NCI-H82 treated with DMSO at 0.1 percent for 48 hours (cell line): ENCODE data around the gene C21orf91.

Source experiments
- DNase-seq: peaks from one replicate; lab custom pipeline; 2025; ENCODE audit not compliant: unreplicated experiment; lab: John Stamatoyannopoulos, UW

Gene C21orf91

GRCh38 chr21:17819114-17819876, at the start of gene C21orf91:
C21orf91 (minus strand) TSS chr21:17819356; CDS start chr21:17818318, 1,038 bp downstream.
- DNase-seq, result peak; percentile 83

DNA sequence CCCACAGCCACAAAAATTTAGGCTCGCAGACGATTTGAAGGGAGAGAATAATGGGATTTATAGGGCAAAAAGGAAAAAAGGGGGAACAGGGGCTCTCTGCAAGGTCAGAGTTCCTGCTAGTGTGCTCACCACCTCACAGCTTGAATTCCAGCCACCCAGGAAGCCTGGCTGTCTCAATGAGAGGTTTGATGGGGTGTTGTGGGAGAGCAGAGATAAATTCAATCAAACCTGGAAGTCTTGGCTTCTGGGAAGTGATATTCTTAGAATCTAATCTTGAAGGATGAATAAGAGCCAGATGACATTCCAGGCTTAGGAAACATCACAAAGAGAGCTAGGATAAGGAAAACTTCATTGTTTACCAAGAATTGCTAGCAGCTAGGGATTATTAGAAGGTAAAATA, 47.4 kb upstream of the C21orf91 start:
- no peak for DNase-seq

GRCh38 chr21:17859661-17860060, 40.5 kb upstream of the C21orf91 start:
- no peak for DNase-seq

DNA sequence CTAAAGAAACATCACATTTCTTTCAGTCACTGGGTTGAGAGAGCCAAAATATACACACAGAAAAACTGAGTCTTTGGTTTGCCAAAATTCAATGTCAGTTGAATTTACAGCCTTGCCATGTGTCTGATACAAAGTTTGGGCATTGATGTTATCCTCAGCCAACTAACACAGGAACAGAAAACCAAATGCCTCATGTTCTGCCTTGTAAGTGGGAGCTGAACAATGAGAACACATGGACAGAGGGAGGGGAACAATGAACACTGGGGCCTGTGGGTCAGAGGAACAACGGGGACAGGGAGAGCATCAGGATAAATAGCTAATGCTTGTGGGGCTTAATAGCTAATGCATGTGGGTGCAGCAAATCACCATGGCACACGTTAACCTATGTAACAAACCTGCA, 39.6 kb upstream of the C21orf91 start:
- DNase-seq, result no peak

- DNase-seq, result no peak
Measured at GRCh38 chr21:17854745-17855144, 35.6 kb upstream of the C21orf91 start.

GRCh38 chr21:17853393-17854275, 34.5 kb upstream of the C21orf91 start:
- no peak for DNase-seq

DNA sequence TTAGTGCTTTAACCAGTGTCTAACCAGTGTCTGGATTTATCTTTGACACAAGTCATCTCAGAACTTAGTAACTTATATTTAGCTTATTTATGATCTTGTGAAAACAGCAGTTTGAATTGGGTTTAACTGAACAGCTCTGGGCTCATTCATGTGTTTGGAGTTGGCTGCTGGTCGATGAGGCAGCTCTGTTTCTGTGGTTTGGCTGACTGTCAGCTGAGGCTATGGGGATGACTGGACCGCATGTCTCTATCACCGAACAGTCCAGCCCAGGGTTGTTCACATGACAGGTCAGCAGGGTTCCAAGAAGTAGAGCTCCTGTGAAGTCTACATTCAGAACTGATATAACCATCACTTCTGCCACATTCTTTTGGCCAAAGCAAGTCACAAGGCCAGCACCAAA, 29.1 kb upstream of the C21orf91 start:
- no peak for DNase-seq

DNA sequence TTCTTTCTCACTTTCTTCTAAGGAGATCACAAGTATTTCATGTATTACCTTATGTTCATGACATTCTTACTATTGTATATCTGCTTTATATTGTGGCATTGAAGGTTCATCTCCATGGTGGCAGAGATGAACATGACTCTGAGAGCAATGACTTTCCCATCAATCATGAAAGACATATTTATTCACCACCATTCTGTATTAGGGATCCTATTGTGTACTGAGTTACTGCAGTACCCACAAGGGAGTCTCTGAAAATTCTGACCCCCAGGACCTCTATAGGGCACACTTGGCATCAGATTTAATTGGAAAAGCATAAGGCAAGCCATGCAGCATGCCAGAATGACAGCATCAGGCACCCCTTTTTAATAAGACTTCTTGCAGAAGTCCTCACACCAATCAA, 21.9 kb upstream of the C21orf91 start:
- no peak for DNase-seq

DNA sequence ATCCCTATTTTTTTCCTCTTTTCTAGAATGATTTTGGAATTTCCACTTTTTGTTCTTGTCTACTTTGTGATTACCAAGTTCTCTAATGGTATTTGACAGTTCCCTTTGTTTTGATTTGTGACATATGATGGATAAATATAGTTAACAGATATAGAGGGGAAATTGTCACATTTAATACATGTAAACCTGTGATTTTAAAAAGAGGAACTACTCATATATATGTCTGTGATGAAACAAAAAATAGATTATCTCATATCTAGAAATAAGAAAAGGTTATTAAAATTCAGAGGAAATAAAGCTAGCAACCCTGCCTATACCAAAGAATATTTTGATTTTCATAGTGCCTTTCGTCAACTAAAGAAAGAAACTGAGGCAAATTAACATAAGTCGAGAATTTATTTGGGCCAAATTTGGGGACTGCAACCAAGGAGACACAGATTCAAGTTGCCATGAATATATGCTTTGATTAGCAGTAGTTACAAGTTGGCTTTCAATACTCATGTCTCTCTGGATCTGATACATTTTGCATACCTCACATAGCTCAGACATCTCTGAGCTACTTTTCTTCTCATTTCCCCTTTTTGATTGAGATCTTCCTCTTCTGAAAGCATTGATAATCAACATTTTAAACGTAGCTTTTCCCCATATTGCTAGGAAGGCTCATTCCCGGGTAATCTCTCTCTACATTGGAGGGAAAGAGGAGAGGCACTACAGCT, 15.6 kb upstream of the C21orf91 start:
- no peak for DNase-seq

- DNase-seq, result no peak
Measured at GRCh38 chr21:17829472-17829871, 10.3 kb upstream of the C21orf91 start.

DNA sequence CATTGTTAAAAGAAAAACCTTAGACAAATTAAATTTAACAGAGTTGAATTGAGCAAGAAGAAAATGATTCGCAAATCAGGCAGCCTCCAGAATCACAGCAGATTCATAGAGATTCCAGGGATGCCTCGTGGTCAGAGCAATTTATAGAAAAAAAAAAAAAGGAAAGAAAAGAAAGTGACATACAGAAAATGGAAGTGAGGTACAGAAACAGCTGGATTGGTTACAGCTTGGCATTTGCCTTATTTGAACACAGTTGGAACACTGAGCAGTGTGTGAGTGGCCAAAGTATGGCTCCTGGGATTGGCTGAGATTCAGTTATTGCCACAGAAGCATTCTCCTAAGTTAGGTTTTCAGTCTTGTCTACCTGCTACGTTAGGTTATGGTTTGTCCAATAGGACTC, 9.1 kb upstream of the C21orf91 start:
- no peak for DNase-seq

- no peak for DNase-seq
Measured at GRCh38 chr21:17823846-17824245, 4.7 kb upstream of the C21orf91 start.

GRCh38 chr21:17821121-17821520, 2.0 kb upstream of the C21orf91 start:
- no peak for DNase-seq

GRCh38 chr21:17819877-17820229, 697 bp upstream of the C21orf91 start:
- no peak for DNase-seq

DNA sequence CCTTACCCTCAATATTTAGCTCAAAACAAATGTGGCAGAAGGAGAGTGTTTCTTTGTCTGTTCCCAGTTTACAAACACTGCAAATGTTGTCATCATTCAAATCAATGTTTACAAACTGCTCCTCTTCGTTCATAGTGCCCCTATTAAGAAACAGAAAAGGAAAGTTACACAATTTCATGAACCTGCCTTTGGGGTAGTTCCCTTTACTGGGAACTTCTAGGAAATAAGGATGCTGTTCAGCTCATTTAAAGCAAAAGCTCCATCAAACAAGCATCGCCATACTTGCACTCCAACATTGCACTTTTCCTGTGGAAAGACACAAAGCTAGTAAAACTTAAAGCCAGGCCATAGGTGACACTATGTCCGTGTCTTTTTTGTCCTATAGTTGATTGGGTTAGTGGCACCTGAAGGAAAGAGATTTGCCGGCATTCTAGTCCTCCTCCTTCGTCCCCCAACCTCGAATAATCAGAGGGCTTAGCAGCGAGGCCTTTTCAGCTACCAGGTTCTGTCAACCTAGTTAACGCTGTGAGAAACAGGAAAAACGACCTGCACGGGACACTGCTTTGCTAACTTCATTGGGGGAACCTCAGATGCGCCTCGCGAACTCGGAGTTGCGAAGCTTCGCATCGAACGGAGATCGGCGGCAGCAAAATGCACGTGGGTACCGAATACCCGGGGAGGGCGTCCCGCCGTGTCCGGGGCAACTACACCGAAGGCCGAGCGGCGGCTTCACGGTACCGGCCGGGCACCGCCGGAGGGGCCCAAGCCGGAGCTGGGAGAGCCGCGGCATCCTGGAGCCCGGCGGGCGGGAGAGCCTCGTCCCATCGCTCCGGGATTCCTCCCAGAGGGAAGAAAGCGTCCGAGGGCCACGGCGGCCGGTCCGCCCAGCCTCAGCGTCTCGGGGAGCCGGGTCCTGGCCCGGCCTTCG, 706 bp downstream of the C21orf91 start:
- DNase-seq, result no peak

- DNase-seq, result no peak
Measured at GRCh38 chr21:17813353-17813752, 5.8 kb downstream of the C21orf91 start.

GRCh38 chr21:17805966-17806365, 13.2 kb downstream of the C21orf91 start:
- no peak for DNase-seq

DNA sequence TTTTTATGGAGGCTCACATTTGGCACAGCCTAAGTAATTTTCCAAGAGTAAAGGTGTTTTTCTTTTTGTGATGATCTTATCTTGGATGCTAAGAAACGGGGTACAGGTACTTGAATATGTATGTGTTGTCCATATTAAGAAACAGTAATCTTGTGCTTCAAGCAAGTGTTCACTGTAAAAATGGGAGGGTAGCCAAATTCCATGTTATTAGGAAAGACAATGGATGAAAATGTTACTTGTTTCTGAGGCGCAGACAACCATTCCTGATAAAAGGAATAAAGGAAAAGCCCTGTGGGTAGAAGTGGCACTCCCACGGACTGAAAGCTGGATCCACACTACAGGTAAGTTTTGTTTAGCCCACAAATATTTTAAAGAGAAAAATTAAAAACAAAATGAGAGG, 15.6 kb downstream of the C21orf91 start:
- no peak for DNase-seq

DNA sequence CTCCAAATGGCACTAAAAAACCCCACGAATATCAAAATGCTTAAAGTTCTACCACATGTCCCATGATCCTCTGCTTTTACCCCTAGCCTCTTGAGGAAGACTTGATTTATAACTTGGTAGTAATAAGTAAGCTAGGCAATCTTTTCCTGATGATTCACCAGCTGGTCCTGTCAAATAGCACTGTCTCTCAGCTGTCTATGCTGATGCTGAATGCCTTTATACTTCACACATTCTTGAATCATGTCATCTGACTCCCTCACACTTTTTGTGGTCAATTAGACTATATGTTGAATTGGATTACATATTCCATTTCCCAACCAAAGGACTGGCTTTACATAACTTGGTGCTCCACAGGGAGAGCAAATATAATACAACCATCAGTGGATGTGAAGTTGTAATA, 16.6 kb downstream of the C21orf91 start:
- no peak for DNase-seq

DNA sequence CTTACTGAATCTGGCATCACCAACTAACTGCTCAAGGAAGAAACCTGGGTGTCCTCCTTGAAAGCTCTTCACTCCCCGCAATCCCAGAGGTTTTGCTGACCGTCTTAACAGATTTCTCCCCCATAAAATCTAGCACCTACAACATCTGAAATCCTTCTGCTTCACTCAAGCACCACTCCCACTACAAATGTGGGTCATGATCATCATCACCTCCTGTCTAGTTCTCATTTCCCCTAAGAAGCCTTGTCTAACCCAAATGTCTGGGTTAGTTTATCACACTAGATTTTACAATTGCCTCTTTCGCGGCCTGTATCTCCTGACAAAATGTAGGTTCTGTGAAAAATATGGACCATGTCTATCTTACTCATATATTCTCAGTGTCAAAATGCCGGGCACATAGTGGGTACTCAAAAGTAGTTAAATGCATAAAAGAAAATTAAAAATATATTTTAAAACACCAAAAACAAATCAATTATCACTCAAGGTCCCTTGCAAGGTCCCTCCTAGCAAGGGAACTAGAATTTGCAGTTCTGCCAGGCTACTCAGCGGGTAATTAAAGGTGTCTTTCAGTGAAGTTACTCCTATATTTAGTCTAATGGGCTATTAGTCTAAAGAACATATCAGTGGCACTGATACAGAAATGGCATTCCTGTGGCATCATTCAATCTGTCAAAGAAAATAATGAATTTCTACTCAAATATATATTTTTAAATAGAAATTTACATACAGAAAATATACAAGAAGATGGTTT, 19.6 kb downstream of the C21orf91 start:
- DNase-seq, result no peak
